ENCODE measurements around the gene P4HTM.

The P4HTM gene

DNA sequence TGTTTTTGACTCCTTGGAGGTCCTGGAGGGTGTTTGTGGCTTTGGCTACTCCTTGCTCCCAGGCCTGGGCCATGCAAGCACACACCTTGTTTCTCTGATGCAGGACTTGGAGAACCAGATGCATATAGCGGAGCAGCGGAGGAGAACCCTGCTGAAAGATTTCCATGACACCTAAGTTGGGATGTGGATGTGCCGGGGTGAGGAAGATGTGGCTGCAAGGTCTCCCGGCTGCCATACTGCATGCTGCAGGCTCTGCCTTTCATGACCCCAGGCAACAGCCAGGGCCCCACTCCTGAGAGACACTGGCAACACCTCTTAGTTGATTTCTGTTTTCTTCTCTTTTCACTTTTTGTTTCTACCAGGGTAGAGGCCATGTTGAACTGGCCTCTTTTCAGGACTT lies 6.9 kb upstream of the P4HTM start:
- DNase-seq (ENCODE audit: low spot score) (no peak), FAIRE-seq (no peak)

DNA sequence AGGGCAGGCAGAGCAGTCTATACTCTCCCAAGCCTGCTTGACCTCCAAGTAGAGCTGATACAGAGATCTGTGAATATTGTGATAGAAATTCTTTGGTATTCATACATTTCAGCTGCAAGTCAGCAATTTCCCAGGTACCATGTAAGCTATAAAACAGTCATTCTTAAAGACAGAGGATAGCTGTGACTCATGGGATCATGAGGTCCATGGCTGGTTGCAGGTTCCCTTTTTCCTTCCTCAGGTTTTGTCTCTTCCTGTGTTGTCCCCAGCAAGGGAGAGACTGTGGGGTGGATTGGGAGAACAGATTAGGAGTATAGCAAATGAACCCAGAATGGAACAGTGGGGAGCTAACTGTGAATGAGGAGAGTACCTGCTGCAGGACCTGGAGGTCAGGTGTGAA lies 5.4 kb upstream of the P4HTM start:
- FAIRE-seq (no peak), DNase-seq (ENCODE audit: low spot score) (no peak)

DNA sequence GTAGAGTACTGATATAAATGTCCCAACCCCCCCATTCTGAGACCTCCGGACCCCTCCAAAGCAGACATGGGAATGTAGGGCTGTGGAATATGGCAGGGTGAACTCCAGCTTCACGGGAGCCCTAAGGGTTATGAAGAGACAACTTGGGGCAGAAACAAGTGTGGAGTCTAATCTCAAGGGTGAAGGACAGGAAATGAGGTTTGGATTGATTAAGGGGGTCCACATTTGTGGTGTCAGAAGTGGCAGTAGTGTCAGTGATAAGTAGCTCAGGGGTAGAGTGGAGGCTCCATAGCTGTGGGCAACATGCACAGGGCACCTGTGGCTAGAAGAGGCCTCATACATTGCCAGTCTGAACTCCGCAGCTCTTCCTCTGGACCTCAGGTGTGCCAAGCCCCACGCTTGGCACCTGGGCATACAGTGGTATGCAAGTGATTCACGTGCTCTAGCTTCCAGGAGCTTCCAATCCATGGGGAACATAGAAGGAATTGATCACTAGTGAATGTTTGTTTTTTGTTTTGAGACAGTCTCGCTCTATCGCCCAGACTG lies 4.1 kb upstream of the P4HTM start:
- no peak for FAIRE-seq
- DNase-seq (ENCODE audit: low spot score), result no peak

DNA sequence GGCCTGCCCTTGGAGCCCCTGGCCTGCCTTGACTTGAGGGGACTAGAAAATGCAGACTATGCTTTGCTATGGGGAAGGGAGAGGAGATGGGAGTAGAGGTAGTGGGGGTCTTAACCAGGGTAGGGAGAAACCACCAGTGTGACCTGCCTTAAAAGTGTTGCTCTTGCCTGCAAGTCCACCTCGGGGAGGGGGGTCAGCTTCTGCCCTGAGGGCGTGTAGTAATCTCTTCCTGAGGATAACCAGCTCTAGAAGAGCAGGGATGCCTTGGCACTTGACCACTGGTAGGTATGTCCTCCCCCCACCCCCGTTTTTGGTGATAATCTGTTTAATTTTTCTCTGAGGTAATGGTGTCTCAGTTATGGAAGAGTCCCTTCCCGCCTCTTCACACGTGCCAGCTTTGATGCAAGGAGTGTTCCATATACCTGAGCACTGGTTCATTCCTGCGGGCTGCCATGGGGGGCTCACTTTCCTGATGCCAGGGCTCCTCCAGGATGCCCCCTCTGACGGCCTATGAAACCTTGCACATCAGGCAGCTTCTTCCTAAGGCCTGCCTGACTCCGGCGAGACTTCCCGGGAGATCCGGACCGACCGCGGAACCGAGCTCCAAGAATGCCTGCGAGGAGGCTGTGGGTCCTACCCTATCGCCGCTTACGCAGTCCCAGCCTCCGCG lies 780 bp upstream of the P4HTM start:
- DNase-seq (ENCODE audit: low spot score) (peak; percentile 29), FAIRE-seq (no peak)

DNA sequence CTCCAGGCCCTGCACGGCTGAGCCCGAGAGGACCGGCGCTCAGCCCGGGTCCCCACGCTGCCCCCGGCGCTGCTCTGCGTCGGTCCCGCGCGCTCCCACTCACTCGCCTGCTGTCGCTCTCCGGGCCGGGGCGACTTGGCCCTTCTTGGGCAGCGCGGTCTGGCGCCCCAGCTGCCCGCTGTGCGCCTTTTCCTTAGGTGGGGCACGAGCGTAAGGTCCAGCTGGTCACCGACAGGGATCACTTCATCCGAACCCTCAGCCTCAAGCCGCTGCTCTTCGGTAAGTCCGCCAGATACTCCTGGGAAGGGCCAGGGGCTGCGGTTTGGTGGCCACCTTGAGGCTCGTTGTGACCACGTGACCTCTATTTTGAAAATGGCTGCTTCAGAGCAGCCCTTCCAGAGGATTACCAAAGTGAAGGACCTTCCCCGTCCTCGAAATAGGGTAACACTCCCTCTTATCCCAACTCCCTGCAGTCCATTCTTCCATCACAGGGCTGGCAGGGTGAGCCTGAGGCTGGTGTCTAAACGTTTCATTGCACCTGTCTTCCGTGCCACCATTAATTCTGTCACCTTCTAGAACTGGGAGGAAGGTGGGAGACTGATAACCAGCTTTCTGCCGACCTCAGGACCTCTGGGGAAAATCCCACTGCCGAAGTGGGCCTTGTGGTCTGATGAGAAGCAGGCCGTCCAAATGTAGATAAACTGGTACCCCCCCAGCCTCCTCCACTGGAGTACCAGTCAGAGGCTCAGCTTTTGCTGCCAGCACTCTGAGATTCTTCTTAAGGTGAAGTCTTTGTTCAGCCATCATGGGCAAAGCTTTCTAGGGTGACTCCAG lies 812 bp downstream of the P4HTM start:
- FAIRE-seq, result no peak

DNA sequence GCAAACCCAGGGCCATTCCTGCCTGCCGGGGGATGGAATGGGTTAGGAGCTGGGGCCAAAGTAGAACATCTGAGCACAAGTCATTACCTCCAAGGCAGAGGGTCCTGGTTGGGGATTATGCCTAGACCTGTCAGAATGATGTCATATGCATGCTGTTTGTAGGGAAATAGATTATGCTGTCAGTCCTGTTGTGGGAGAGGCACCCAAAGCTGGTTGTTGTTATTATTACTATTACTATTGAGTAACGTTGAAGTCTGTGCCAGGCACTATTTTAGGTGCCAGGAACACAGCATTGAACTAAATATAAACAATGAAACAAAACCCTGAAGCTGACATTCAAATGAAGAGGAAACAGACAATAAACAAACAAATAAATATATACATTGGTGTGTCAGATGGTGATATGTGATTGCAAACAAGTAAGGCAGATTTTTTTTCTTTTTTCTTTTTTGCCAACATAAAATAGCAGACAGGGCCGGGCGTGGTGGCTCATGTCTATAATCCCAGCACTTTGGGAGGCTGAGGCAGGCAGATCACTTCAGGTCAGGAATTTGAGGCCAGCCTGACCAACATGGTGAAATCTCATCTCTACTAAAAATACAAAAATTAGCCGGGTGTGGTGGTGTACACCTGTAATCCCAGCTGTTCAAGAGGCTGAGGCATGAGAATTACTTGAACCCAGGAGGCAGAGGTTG lies 2.0 kb downstream of the P4HTM start:
- no peak for FAIRE-seq
- no peak for DNase-seq (ENCODE audit: low spot score)

More for the DNA sequence above, 812 bp downstream of the P4HTM start:
- no peak for DNase-seq (ENCODE audit: low spot score)

DNA sequence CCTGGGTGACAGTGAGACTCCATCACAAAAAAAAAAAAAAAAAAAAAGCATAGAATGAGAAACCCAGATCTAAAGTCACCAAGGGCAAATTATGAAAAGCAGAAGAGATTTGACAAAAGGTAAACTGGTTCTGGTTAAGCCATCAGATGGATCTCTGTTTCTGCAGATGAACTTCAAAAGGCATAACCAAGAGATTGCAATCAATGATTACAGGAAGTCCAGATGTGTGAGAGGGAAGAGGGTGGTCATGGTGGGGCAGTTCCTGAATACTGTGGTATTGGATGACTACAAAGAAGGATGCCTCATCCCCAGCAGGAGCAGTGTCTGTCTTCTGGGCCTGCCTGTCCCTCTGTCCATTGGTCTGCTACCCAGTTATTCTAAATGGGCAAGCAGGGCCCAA lies 3.8 kb downstream of the P4HTM start:
- no peak for FAIRE-seq
- DNase-seq (ENCODE audit: low spot score), result no peak

DNA sequence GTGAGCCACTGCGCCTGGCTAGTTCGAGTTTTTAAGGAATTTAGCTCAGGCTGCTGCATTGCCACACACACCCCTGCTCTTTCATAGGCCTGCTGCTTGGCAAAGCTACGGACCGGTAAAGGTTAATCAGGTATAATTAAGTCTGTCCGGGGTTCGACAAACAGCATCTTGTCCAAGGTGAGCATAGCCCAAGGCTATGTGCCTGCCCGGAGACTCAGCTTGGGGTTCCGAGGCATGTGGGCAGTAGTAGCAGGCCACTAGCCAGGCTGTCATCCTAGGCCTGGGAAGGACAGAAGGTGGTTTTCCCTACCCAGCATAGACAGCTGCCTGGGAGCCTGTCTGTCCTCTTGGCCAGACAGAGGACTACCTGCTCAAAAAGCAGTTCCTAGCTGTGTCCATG lies 6.6 kb downstream of the P4HTM start:
- DNase-seq (ENCODE audit: low spot score), result no peak
- FAIRE-seq, result no peak

DNA sequence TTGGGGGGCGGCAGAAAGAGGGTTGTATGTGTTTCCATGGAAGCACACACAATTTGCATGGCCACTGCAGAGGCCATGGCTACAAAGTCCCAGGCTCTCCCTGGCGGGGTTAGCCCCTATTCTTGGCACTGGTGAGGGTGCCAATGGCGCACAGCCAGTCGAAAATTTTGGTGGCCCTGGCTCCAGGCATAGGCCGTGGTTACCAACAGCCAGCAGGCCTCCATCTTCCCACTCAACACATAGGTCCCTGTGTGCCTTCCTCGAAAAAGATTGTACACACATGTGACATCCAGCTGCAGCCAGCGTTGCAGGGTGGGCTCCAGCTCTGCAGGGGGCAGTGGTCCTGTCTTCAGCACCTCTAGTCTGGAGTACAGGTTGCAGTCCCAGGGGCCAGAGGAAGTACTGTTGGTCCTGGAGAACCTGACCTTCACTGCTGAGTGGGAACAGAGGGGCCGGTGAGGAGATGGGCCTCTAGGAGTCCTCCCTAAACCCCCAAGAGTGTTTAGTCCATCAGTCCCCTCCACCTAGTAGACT lies 7.1 kb downstream of the P4HTM start:
- no peak for DNase-seq (ENCODE audit: low spot score)
- FAIRE-seq, result no peak

DNA sequence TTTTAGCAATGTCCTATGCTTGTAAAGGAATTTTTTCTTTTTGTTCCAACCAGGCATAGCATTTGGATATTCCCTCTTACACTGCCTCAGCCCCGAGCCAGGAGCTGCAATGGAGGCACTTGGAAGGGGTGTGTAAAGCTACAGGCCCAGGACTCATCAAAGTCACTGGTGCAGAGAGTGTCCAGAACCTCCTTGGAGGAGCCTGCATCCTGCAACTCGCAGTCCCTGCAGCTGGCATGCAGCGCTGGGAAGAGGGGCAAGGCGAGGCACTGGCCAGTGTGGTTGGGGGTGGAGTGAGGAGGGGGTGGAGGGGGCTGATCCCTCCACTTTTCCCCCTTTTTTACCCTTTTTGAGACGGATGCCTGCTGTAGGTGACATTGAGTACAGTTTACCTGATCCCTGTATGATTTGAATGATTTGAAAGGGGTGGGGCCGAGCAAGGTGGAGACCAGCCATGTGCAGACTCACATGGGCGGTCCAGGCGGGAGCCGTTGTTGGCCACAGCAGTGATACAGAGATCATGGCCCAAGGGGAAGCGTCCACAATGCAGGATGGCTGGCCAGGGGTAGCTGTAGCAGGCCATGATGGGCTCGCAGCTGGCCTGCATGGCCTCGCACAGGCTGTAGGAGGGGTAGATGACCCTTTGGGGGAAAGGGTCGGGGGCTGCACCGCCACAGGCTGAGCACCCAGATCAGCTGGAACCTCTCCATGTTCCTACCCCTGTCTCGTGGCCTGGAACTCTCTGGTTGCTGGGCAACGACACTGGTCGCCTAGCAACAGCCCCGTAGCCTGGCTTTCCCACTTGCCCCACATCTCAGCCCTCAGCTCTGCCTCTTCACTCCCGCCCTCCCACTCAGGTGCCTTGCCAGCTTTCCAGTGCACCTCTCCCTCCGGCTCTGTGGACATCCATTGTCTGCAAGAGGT lies 7.9 kb downstream of the P4HTM start:
- DNase-seq (ENCODE audit: low spot score) (no peak), FAIRE-seq (no peak)

DNA sequence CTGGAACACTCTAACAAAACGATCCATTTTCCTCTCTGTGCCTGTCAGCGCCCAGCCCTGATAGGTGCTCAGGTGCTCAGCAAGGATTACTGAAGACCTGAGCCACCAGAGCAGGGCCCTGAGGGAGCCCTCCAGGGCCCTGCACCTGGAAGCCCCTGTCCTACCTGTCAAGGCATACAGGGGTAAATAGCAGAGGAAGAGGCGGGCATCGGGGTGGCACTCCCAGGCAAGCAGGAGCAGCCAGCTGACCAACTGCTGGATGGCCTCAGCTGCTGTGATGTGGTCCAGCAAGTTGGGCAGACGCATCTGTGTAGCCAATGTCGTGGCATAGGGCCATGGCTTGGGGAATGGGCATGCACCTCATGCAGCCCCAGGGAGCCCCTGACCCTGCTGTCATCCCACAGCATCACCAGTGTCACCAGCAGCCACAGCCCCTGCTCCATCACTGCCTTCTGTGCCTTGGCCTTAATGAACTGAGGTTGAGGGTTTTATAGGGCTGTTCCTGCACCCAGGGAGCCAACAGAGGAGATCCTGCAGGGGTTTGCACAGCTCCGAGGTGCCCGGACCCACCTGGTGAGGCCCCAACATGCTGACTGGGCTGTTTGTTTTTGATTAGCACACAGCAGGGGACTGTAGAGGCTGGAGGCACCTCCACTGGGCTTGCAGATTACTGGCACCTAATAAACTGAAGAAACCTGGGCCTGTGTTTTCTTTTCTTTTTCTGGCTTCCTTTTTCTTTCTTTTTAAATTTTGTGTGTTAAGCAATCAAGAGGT lies 9.2 kb downstream of the P4HTM start:
- FAIRE-seq (peak; percentile 56), DNase-seq (ENCODE audit: low spot score) (no peak)

DNA sequence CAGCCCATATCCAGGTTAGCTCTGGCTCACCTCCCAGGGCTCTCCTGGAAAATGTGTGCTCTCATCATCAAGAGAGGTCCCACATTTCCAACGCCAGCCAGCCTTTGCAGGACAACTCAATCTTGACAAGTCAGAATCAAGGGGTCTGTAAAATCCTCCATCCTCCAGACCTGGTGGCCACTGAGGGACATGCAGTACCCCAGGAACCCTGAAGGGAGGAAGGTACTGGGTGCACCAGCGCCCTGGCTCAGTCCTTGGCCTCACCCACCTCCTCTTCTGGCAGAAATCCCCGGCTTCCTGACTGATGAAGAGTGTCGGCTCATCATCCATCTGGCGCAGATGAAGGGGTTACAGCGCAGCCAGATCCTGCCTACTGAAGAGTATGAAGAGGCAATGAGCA lies 11.1 kb downstream of the P4HTM start:
- DNase-seq (ENCODE audit: low spot score) (no peak), FAIRE-seq (no peak)

DNA sequence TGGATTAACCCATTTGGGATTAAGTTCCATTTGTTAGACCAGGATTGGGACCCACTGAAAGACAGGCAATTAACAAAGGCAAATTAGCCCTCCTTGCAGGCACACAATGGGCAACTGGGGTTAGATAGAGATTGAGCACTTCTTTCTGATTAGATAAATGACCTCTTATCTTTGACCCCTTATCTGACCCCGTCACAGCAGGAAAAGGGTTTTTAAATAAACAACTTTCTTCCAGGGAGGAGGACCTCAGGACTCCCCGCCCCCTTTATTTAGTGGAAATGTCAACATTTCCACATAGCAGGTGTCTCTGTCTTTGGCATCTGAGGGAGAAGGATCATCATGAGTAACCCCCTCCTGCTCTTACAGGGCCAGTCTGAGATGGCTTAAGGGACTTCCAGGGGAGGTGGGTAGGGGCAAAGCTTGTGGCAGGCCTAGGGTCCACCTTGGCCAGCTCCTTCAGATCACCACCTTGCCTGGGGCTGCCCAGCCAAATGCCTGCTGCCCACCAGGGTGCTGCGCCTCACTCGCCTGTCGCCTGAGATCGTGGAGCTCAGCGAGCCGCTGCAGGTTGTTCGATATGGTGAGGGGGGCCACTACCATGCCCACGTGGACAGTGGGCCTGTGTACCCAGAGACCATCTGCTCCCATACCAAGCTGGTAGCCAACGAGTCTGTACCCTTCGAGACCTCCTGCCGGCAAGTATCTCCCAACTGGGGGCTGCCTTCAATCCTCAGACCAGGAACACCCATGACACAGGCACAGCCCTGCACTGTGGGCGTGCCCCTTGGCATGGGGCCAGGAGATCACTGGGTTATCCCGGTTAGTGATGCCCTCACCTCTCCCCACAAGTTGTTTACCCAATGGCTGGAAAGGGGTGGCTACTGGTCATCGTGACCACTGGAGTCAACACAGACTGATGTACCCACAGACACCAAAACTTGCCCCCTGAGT lies 14.6 kb downstream of the P4HTM start:
- FAIRE-seq (no peak), DNase-seq (ENCODE audit: low spot score) (no peak)

DNA sequence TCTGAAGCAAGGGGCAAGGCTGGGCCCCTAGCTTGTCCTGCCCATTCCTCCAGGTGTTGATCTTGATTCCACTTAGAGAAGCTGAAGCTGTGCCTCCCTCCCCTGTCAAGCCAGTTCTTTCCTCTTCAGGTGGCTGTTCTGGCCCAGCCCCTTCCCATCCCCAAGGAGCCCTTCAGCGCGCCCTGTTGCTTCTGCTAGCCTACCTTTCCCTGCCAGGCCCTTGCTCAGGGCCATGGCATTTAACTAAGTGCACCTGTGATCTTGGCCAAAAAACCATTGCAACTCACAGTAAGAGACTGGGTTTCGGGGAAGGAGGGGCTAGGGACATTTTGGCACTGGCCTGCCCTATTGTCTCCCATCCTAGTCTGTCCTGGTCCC lies 15.3 kb downstream of the P4HTM start:
- FAIRE-seq, result no peak
- DNase-seq (ENCODE audit: low spot score), result no peak

DNA sequence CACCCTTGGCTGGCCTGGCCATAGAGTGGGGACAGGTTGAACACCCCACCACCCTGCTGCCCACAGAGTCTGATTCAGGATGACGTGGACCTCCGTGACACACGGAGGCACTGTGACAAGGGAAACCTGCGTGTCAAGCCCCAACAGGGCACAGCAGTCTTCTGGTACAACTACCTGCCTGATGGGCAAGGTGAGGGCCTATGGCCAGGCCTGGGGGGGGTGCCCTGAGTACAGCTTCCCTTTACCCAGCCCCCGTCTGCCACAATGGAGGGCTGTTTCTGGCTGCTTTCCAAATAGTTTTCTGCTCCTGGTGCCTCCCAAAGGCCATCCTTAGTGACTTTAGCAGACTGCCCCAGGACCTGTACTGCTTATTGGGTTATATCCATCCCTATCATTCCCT lies 16.0 kb downstream of the P4HTM start:
- FAIRE-seq (peak; percentile 44), DNase-seq (ENCODE audit: low spot score) (no peak)

DNA sequence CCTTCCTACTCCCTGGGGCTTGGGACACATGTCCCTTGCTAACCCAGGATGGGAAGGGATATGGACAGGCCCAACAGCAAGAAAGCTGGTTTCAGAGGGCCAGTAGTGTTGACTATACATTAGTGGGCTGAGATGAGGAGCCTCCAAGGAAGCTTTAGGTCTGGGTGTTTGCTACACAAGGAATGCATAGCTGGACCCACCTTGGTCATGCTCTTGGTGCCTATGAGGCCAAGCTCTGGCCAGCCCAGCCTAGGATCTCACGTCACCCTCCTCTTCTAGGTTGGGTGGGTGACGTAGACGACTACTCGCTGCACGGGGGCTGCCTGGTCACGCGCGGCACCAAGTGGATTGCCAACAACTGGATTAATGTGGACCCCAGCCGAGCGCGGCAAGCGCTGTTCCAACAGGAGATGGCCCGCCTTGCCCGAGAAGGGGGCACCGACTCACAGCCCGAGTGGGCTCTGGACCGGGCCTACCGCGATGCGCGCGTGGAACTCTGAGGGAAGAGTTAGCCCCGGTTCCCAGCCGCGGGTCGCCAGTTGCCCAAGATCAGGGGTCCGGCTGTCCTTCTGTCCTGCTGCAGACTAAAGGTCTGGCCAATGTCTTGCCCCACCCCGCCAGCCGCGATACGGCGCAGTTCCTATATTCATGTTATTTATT lies 16.5 kb downstream of the P4HTM start:
- FAIRE-seq (no peak), DNase-seq (ENCODE audit: low spot score) (peak; percentile 21)

DNA sequence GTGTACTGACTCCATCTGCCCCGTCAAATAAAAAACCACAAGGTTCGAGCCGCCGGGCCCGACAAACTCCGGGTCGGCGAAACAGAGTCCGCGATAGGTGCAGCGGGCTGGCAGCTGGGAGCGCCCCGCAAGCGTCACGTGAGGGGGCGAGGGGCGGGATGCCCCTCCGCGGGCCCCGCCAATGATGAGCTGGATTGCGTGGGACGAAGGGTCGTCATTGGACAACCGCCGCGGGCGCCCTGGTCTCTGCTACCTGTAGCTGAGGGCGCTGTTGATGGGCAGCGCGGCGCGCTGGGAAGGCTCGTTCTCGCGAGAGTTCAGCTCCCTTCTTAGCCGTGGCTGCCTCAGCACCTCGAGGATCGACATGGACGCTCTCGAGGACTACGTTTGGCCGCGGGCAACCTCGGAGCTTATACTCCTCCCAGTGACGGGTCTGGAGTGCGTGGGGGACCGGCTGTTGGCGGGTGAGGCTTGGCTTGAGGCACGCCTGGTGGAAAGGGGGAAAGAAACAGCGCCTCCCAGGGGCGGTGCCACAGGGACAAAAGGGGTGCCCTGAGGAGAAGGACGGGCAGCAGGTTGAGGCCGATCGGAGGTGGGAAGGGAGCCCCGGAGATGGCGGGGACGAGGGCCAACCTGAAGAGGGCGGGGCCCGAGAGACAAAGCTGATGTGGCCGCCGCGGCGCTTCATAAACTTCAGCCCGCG lies 17.2 kb downstream of the P4HTM start, which contains the start of gene WDR6:
TSS of gene WDR6 (plus strand) at position 324 of the 703 bp plus-strand sequence. CDS start at position 365, 41 bp downstream.
- DNase-seq (ENCODE audit: low spot score), result peak; percentile 98
- peak; percentile 88 for FAIRE-seq
